Activated CD8-positive, alpha-beta memory T cell treated with anti-CD3 and anti-CD28 coated beads for 36 hours (primary cell): ENCODE data around the gene DPY30. TPM values are rescaled to one million over a fixed set of nuclear protein-coding genes. Genes with fewer than 3 reads are reported as not detected.
"Not testable (repeated sequence)": the region's sequence is repeated elsewhere in the genome, so short reads cannot be mapped to it uniquely, and the experiment has no call there.

ENCODE experiments used
- CTCF ChIA-PET: fragments of 350-600 bp; sonication (Branson Sonifier 250); formaldehyde crosslinking; loops from one replicate; lab custom pipeline; 2021; ENCODE audit warnings: antibody characterized with exemption; lab: Charles Lee
- POLR2A ChIA-PET: fragments of 350-600 bp; sonication (Branson Sonifier 250); formaldehyde crosslinking; loops from one replicate; lab custom pipeline; 2021; ENCODE audit warnings: antibody characterized with exemption; lab: Charles Lee
- total RNA-seq, 2 experiments: library from RNA; stranded (reverse); gene quantifications; one replicate each; pipeline ENCODE4 v1.2.3, GENCODE V29; 2021

The DPY30 gene
- total RNA-seq, 2 experiments from 2014 or later = 78.3 to 81.2 TPM

DNA sequence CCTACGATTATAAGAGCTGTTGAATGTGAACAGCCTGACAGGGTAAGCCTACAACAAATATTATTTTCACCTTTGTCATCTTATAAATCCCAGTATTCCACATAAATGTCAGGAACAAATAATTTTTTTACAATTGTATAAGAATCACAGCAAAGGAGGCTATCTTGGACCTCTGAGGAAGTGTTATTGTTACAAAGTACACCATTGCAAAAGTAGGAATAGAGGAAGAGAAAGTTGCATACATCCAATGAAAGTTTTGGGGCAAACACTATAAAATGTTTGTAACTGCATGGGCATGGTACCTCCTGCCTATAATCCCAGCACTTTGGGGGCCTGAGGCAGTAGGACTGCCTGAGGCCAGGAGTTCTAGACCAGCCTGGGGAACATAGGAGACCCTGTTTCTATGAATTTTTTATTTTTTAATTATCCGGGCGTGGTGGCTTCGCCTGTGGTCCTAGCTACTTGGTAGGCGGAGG lies 28.1 kb downstream of the DPY30 start:
- ChIA-PET POLR2A (interaction anchor here (1.4 to 1.6 kb wide), 2 partner anchors 28 to 78 kb away, joined by 3 to 6 read pairs; partner anchors contain the start of gene DPY30), CTCF (interaction anchor here (1.1 to 1.7 kb wide), 2 partner anchors 52 to 155 kb away, joined by 3 read pairs; partner anchors contain the start of genes SLC30A6 and SPAST)

DNA sequence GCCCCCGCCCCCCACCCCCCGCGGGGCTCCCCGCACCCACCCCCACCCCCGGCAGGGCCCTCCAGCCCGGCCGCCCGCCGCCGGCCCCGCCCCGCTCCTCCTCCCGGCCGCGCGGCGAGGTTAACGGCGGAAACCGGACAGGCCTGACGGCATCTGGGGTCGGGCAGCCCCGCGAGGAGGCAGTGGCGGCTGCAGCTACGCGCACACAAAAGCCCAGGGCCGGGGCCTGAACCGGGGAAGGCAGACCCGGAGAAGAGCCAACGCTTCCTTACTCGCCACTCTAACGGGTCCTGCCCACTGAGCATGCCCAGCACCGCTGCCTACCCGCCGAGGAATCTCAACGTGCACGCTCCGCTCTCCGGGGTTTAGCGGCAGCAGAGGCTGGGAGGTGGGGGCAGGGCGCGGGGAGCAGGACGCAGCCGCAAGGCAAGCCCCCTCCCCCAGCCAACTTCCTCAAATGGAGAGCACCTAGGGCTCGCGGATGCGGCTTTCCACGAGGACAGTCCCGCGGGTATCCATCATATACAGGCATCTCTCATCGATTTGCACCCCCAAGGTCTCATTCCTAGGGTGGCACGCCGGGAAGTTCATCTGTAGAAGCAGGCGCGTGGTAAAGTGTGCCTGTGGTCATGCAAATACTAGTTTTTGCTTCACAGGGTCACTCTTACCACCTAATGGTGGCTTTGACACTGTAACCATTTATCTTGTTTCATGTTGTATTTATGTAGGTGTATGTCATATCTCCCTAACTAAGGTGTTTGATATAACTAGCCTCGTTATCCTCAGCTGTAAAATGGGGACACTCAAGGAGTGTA lies 28.7 kb downstream of the DPY30 start, which contains the start of gene MEMO1:
Gene MEMO1 (minus strand): TSS at position 339 of the 815 bp plus-strand sequence. CDS start 761 bp downstream, outside the sequence.
- CTCF ChIA-PET = interaction anchor here (1.1 to 1.7 kb wide), 2 partner anchors 53 to 155 kb away, joined by 3 read pairs; partner anchors contain the start of genes SLC30A6 and SPAST
- POLR2A ChIA-PET = interaction anchor here (1.4 to 1.6 kb wide), 2 partner anchors 29 to 78 kb away, joined by 3 to 6 read pairs; partner anchors contain the start of gene DPY30

DNA sequence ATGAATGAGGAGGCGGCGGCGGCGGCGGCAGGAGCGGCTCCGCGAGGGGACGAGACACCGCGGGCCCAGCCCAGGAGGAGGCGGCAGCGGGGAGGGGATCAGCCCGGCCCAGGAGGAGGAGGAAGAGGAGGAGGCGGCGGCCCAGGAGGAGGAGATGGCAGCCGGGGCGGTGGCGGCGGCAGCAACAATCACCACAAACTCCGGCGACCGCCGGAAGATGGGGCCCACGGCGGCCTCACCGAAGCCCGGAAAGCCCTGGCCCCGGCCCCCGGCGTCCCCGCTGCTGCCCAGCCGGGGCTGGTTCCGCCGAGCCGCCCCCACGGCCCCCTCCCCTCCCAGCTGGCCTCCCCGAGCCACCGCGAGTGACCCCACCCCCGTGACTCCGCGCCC lies 29.3 kb downstream of the DPY30 start:
- POLR2A ChIA-PET = interaction anchor here (1.4 to 1.6 kb wide), 2 partner anchors 30 to 77 kb away, joined by 3 to 6 read pairs; partner anchors contain the start of gene DPY30
- CTCF ChIA-PET = not testable (repeated sequence)

DNA sequence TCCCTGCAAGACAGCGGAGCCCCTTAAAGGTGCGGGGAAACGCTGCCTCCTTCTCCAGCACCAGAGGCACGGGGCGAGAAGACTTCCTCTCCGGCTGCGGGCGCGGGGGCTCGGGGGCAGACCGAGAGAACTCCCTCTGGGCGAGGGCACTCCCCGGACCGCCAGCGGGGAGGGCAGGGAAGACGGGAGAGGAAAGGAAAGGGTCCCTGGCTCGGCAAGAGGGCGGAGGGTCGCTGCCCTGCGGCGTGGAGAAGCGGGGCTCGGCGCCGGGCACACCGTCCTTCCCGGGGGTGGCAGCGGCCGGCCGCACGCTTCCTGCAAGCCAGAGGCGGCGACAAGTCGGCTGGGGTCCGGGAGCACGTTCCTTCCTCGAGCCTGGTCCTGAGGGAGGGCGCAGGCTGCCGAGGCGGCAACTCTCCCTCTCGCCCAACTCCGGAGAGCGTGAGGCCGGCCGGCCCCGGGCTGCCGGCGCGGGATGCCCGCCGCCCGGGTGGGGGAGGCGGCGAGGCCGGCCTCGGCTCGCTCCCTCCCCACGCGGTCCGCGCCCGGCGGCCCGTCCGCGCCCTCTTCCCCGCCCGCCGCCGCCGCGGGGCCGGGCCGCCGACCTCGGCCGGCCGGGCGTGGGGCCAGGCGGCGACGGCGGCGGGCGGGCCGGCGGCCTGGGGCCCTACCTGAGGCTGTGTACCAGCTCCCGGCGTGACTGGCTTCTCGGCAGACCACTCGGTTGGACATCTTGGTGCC lies 29.9 kb downstream of the DPY30 start:
- CTCF ChIA-PET = no interaction called here
- POLR2A ChIA-PET = interaction anchor here (1.6 kb wide), 1 partner anchor 30 kb away, joined by 7 read pairs; the partner anchor contains the start of gene DPY30

DNA sequence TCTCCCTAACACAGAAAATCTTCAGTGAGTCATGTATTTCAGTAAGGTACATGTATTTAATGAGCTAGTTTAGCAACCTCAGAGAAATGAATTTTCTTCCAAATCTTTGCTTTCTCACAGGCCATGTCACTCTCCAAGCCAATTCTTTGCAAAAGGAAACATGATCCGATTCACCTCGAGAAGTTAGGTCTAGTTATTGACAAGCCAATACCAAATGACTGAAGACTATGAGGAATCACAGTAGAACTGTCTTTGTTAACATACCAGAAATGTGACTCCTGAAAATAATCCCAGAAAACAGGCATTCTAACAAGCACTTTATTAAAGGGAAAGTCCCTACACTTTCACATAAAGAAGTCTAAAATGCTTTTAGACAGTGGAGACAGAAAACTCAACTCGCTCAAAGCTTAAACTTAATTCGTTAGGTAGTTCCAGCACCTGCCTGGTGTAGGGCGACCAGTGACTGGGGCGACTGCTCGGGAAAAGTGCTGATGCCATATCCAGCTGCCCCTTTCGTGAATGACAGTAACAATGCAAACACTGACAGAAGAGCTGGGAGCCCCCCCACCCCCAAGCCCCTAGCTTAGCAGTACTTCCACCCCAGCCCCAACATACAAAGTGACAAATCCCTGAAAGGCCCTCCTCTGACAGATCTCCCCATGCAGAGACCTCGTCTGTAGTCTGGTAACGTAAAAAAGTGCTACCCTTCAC lies 30.6 kb downstream of the DPY30 start:
- CTCF ChIA-PET = interaction anchor here (0.8 kb wide), 1 partner anchor 43 kb away, joined by 3 read pairs; no protein-coding TSS in a partner anchor
- POLR2A ChIA-PET = interaction anchor here (0.6 to 1.6 kb wide), 3 partner anchors 10 to 31 kb away, joined by 3 to 11 read pairs (median 7); partner anchors contain the start of gene DPY30

DNA sequence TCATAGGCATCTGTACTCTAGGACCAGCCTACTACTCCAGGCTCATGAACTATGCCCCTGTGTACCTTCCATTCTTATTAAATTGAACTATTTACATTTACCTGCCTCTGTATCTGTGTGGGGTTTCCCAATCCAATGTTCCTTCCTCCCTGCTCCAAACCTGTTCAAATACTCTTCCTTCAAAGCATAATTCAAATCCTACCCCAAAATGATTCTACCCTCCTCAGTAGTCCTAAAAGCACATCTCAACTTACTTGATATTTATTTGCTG lies 32.5 kb downstream of the DPY30 start:
- ChIA-PET POLR2A (no interaction called here), CTCF (no interaction called here)

DNA sequence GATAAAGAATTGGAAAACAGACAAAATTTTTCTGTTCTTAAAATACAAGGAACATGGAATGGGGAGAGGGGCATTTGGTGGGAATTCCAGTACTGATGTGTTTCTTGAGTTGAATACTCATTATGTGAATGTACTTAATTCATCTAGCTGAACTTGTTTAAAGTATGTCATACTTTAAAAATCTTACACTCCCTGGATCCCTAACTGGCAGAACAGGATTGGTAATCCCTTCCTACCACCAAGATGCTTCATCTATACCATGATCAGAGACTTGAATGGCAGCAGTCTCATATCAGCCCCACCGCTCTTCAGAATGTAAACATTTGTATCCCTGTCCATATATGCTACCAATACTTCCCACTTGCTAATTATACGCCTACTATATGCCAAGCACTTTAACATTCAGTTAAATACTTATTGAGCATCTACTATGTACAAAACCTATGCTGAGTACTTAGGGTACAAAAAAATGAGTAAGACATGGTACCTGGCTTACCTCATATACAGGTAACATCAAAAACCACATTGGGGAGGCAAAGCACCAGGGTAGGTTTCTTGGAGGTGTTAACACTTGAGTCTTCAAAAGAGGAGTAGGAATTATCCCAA lies 34.1 kb downstream of the DPY30 start:
- ChIA-PET CTCF (no interaction called here), POLR2A (interaction anchor here (0.6 kb wide), 1 partner anchor 130 kb away, joined by 3 read pairs; no protein-coding TSS in a partner anchor)

DNA sequence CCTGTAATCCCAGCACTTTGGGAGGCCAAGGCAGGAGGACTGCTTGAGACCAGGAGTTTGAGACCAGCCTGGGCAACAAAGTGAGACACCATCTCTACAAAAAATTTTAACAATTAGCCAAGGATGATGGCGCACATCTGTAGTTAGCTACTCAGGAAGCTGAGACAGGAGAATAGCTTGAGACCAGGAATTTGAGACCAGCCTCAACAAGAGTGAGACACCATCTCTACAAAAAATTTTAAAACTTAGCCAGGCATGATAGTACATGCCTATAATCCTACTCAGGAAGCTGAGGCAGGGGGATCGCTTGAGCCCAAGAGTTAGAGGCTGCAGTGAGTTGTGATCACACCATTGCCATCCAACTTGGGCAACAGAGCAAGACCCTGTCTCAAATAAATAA lies 35.8 kb downstream of the DPY30 start:
- ChIA-PET POLR2A (no interaction called here), CTCF (no interaction called here)

DNA sequence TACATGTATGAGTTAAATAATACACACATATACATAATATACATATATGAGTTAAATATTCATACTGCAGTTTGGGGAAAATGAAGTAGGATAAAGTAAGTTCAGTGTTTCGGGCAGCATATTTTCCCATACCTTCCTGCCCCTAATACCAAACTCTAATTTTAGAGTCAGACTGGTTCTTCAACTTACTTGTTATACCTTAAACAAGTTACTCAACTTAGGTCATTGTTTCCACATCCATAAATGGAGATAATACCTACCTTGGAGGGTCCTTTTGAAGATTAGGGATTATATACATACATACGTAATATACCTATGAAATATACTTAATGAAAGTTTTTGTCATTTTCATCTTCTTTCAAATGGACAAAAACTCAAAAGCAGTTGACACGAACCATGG lies 37.2 kb downstream of the DPY30 start:
- POLR2A ChIA-PET = no interaction called here
- CTCF ChIA-PET = no interaction called here

DNA sequence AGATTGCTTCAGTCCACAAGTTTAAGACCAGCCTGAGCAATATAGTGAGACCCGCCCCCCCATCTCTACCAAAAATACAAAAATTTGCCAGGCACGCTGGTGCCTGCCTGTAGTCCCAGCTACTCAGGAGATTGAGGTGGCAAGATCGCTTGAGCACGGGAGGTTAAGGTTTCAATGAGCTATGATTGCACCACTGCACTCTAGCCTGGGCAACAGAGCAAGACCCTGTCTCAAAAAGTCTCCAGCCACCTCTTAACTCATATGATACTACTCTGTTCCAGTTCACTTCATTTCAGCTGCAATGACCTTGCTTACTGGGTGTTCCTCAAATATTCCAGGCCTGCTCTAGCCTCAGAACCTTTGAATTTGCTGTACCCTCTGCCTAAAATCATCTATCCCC lies 40.2 kb downstream of the DPY30 start:
- CTCF ChIA-PET = no interaction called here
- POLR2A ChIA-PET = interaction anchor here (0.7 kb wide), 1 partner anchor 9 kb away, joined by 11 read pairs; no protein-coding TSS in a partner anchor

DNA sequence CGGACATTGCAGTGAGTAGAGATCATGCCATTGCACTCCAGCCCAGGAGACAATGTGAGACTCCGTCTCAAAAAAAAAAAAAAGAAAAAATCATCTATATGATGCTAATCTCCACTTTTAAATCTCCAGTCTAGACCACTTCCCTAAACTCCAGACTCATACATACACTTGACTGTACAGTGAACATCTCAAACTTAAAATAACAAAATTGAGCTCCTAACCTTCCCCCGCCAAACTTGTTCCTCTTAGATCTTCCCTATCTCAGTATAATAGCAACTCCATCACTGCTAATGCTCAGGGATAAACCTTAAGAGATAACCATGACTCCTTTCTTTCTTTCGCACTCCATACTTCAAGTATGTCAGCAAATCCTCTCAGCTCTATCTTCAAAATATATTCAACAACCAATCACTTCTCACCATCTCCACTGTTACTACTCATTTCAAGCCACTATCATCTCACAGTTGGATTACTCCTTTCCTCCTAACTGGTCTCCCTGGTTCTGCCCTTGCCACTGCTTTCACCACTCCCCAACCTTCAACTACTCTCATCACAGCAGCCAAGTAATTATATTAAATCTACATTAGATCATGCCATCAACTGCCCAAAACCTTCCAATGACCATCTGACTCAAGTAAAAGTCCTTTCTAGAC lies 40.7 kb downstream of the DPY30 start:
- ChIA-PET POLR2A (interaction anchor here (0.7 kb wide), 1 partner anchor 10 kb away, joined by 11 read pairs; no protein-coding TSS in a partner anchor), CTCF (no interaction called here)

DNA sequence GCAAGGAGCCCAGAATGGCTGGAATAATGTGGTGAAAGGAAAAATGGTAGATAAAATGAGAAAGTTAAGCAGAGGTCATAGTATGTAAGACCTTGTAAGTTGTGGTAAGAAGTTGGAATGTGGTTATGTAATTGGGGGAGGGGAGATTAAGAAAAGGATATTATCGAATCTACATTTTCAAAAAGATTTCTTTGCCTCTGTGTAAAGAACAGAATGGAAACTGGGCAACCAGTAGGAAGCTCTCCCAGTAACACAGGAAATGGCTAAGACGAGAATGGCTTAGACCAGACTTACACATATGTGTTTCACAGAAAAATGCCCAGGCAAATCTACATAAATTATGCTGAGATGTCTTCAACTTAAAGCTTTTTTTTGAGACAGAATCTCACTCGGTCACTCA lies 42.0 kb downstream of the DPY30 start:
- POLR2A ChIA-PET = no interaction called here

DNA sequence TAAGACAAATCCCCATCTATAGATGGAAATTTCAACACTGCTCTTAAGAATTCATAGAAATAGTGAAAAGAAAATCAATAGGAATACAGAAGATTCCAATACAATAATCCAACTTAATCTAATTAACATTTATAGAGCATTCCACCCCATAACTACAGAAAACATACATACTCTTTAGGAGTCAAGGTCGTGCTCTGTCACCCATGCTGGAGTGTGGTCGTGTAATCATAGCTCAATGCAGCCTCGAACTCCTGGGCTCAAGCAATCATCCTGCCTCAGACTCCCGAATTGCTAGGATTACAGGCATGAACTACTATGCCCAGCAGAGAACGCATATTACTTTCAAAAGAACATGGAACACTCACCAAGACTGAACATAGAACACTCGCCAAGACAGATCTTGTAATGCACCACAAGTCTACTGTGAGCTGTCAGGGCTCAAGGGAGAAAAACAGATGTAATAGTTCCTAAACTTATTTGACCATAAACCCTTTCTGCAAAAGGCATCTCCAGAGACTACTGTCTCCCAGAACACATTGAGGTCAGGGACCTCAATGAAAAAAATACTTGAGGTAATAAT lies 42.9 kb downstream of the DPY30 start:
- CTCF ChIA-PET = no interaction called here
- POLR2A ChIA-PET = no interaction called here

More for the DNA sequence above, 42.0 kb downstream of the DPY30 start:
- CTCF ChIA-PET = no interaction called here

DNA sequence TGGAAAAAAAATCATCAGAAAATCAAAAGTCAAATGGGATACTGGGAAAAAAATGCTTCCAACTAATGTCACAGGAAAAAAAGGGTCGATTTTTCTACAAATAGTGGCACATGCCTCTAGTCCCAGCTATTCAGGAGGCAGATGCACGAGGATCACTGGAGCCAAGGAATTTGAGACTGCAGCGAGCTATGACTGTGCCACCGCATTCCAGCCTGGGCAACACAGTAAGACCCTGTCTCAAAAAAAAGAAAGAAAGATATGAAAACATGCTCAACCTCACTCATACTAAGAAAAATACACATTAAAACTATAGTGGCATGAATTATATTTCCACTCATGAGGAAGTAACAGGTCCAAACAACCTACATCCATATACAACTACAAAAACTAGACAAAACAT lies 46.7 kb downstream of the DPY30 start:
- POLR2A ChIA-PET = no interaction called here
- CTCF ChIA-PET = no interaction called here

DNA sequence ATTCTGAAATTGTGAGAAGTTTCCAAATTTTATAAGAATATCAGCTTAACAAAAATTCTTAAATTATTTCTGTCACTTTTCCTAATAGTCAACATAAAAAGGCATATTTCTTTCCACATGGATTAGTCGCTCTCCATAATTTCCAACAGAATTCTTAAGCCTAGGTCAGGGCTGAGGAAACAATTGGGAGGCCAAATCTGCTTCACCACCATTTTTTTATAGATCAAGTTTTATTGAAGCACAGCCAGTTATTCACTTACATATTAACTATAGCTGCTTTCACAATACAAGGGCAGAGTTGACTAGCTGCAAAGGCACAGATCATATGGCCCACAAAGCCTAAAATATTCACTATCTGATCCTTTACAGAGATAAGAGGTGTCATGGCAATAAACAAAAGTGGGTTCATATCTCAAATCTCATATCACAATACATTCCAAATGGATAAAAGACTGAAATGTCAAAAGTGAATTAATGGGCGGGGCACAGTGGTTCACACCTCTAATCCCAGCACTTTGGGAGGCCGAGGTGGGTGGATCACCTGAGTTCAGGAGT lies 47.5 kb downstream of the DPY30 start:
- POLR2A ChIA-PET = interaction anchor here (0.6 kb wide), 2 partner anchors 9 to 101 kb away, joined by 3 to 11 read pairs; no protein-coding TSS in a partner anchor
- CTCF ChIA-PET = no interaction called here

DNA sequence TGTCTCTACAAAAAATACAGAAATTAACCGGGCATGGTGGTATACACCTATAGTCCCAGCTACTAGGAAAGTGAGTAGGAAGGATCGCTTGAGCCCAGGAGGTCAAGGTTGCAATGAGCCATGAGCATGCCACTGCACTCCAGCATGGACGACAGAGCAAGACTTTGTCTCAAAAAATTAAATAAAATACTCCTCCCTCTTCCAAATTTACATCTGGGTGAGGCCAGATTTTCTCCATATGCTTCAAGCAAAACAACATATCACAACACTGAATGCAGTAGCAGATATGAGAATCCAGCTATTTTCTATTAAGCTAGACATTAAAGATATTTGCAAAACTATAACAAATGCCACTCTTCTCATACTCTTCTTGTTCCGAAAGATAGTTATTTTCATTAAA lies 49.7 kb downstream of the DPY30 start:
- CTCF ChIA-PET = no interaction called here
- POLR2A ChIA-PET = no interaction called here

DNA sequence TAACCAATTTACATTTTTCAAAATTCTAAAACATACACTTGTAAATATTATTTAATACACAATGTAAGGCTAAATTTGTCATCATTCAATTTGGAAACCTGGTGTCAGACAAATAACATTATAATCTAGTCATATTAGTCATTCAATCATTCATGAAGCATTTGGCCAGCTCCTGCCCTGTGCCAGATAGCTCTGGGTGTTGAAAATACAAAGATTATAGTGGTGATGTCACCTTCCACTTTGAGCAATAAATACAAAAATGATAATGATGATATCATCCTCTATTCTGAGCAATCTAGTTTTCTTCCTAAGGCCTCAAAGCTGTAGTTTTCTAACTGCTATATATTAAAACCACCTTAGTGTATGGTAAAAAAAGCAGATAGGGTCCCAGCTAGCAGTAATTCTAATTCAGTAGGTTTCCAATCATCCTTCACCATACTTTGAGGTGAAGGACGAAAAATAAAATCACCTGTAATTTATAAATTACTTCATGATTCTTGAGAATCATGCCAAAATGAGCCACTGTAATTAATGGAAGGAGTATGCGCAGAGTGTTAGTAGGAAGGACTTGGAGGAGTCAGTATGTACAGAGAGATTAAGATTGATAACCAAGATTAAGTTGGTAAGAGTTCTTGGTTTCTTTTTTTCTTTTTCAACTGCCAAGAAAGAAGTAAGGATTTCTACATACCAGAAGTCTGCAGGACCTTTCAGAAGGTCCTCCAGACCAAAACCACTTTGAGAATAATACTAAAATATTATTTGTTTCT lies 52.0 kb downstream of the DPY30 start:
- POLR2A ChIA-PET = no interaction called here
- CTCF ChIA-PET = no interaction called here
